Fibroblast of upper back skin (primary cell): ENCODE measurements around the gene IRF2BP2.
"Not testable (repeated sequence)": the region's sequence is repeated elsewhere in the genome, so short reads cannot be mapped to it uniquely, and the experiment has no call there.

Experiments
- DNase-seq: peaks from one replicate; pipeline ENCODE4 v3.0.0-alpha.2; 2013

Gene IRF2BP2

GRCh38 chr1:234610061-234610665 is at the start of gene IRF2BP2:
TSS of gene IRF2BP2 (minus strand) at chr1:234610178. CDS start at chr1:234609494, 684 bp downstream.
- DNase-seq: peak; percentile 89

DNA sequence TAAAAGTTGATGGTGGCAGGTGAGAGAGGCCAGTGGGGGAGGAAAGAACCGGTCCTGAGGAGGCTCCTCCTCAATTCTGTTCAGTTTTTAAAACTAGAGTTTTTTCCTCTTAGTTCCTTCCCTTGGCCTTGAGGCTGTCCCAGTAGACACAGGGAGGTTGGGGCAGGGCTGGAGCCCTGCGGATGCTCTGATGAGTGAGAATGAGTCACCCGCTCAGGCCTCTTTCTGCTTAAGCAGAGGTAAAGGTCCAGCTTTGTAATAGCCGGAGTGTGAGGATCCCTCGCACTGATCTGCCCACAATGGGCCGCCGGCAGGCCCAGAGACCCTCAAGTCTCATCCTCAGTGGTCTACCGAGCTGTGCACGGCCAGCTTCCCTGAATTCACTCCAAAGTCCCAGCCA is 49.6 kb upstream of the IRF2BP2 start:
- peak; percentile 78 for DNase-seq

GRCh38 chr1:234658138-234658537 is 48.2 kb upstream of the IRF2BP2 start:
- DNase-seq: peak; percentile 75

GRCh38 chr1:234656944-234657654 is 47.1 kb upstream of the IRF2BP2 start:
- DNase-seq: peak; percentile 93

DNA sequence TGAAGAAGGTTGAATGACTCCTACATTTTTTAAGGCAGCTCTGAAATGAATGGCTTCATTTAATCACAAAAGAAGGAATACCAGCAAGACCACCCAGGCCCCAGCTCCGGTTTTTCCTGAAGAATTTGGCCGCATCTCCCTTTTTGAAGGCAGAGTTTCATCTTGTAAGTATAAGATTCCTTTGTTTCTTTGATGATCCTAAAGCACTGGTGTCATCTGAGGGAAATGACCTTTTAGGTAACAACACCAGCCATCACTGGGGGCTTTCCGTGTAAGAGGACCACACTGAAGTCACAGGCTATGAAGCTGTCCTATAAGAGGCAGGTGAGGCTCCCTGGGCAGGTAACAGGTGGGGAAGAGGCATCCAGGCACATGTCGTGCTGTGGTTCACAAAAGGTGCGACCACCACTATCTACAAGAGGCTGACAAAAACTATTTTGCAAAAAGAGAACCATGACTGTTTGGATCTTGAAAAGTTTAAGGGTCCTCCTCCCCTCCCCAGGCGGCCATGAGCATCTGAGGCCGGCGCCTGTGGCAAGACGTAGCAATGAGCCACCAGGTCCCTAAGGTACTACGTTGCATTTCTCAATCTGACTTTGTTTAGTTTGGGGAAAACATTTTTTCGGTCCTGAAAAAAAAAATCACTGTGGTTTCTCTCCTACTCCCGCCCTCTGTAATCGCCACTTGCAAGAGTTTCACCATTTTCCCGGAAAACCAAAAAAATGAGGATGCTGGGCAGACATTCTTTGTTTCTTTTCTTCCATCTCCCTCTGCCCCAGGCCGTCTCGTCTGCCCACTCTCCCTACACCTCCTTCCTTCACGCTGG is 46.3 kb upstream of the IRF2BP2 start:
- peak; percentile 60 for DNase-seq

DNA sequence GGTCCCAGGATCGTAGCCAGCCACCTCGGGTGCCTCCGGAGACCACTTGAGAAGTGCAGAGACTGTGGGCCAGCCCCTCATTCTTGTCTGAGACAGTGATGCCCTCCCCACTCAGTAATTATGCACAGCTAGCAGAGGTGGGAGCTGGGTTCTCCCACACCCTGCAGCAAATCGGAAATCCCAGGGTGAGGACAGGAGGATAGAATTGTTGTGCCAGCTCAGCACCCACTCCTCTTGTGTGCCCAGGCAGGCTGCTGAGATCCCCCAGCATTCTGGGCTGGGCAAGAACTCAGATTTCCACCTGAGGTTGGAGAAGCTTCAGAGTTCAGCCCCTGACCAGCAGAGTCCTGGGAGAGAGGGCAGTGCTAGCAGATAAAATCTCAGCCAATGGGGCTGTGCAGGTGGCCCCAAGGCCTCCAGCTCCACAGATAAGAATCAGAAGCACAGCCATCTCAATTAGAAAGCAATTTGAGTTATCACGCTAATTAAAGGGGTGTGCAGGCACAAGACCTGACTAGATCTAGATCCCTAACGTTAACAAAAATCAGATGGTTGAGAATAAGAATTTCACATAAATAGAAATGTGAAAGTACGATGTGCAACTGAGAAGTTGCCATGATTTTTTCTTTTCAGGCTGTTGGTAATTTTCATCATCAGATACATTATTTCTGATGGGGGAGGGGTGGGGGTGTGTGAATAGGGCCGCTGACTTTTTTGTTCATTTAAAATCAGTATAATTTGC is 45.5 kb upstream of the IRF2BP2 start:
- no peak for DNase-seq

- no peak for DNase-seq
Observed at GRCh38 chr1:234654002-234654733, 44.2 kb upstream of the IRF2BP2 start.

GRCh38 chr1:234649432-234650081 is 39.6 kb upstream of the IRF2BP2 start:
- no peak for DNase-seq

GRCh38 chr1:234647758-234648157 is 37.8 kb upstream of the IRF2BP2 start:
- DNase-seq: no peak

DNA sequence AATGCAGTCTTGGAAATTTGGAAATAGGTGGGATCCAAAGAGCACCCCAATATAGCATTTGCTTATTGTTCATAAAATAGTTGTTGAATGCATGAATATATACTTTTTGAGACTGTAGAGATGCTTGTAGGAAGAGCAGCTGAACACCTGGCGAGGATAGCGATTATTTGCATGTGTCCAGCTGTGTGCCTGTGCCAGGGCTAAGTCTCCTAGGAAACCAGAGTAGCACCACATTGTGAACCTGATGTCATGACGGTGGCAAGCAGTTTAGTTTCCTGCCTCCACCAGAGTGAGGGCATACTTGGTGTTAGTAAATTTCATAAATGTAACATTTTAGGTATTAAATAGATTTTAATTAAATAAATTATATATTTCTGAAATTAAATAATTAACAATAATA is 37.3 kb upstream of the IRF2BP2 start:
- DNase-seq: no peak

DNA sequence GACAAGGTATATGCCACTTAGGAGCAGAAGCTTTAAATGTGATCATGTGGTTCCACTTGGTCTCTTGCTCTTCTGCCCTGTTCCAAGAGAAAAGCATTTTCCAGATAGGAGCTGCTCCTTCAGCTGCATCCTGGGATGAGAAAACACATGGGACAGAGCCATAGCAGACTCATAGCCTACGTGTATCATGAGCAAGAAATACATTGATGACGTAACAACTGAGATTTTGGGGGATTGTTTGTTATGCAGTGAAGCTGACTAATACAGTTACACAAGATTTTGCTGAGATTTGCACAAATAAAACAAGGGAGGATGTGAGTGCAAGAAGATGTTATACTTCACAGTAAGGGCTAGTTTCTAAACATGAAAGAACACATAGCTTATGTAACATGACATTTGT is 36.0 kb upstream of the IRF2BP2 start:
- no peak for DNase-seq

GRCh38 chr1:234645474-234645953 is 35.5 kb upstream of the IRF2BP2 start:
- no peak for DNase-seq

DNA sequence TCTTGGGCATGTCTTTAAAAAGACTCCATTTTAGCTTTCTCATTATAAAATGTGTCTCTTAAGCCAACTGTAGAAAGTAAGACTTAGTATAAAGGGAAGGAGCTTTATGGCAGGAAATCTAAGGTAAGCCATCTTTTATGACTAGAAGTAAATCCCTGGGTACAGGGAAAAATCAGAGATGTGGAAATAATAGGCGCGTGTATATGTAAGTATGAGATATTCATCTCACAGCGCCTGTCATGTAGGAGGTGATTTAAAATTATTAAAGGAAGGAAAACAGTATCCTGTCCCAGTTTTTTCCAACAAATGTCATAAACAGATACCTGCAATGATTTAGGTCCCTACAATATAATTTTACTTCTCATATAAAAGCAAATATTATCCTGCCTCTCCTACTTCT is 35.0 kb upstream of the IRF2BP2 start:
- no peak for DNase-seq

GRCh38 chr1:234643850-234644134 is 33.8 kb upstream of the IRF2BP2 start:
- DNase-seq: no peak

- DNase-seq: no peak
Observed at GRCh38 chr1:234643111-234643849, 33.3 kb upstream of the IRF2BP2 start.

- DNase-seq: no peak
Observed at GRCh38 chr1:234642428-234642827, 32.5 kb upstream of the IRF2BP2 start.

DNA sequence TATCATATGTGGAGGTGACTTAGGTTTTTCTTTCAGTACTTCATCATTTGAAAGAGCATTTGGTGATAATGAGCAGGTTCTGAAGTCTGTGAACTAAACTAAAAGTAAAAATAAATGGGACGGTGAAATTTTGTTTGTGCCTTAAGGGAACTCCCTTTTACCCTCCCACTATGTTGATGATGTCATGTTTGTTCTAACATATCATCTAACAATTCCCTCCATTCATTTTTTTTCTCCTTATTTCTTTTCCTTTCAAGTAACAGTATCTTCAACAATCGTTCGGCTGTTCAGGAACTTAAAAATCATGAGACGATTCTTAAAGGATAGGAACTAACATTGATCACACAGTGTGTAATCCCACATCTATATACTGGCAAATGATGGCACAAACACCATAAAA is 30.0 kb upstream of the IRF2BP2 start:
- DNase-seq: no peak

DNA sequence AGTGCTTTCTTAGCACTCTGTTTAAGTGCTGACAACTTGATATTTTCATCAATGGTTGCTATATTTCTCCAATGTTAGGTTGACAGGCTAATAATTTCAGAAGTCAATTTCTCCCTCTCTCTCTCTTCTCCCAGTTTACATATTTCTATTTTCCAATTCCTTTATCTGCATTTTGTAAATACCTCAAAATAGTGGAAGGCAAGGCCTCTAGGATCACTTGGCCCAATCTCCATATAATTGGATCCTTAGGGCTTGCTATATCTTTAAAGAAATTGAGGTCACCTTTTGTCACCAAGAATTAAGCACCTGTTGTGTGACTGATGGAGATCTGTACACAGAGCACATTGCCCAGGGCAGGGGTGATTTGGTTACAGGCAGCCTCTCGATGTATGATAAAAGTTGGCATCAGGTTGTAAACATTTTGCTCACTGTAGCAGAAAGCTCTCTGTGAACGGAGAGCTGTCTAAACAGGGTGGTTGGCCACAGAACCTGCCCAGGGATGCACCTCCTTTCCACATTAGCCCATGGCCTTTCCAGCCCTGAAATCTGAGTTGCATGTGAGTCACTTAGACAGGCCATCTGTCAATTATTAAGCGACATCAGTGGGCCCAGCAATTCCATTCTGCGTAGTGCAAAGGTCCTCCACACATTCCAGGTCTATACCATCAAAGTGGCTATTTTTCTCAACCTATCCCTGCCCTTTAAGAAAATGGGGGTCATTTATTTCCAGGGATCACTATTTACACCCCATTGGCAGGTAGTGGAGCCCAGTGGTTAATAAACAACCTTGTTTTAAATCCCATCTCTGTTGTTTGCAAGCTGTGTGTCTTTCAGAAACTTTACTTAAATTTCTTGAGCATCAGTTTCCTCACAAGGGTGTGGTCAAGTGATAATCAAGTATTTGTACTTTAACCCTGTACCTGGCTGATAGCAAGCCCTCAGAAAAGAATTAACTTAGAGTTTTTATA is 29.1 kb upstream of the IRF2BP2 start:
- no peak for DNase-seq

DNA sequence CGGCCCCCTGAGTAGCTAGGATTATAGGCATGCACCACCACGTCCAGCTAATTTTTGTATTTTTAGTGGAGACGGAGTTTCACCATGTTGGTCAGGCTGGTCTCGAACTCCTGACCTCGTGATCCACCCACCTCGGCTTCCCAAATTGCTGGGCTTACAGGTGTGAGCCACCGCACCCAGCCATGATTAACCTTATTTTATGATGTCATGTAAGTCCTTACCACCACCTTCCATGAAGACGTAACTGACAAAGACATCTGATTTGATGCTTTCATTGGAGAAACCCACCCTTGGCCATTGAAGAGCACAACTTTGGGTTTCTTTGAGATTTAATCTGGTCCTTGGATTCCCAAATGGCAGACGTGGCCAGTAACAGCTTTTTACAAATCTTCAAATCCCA is 24.9 kb upstream of the IRF2BP2 start:
- not testable (repeated sequence) for DNase-seq

- DNase-seq: no peak
Observed at GRCh38 chr1:234634387-234634786, 24.4 kb upstream of the IRF2BP2 start.
